Measurements from ENCODE around the gene DHX58. TPM values are rescaled to one million over a fixed set of nuclear protein-coding genes. Genes with fewer than 3 reads are reported as not detected.

DHX58 gene
- total RNA-seq, 1 experiment from 2014 or later, result 9.7 TPM

- no TSS peak for BruUV-seq (replicated peaks)
- POLR2A ChIA-PET, result interaction anchor here (0.6 kb wide), 1 partner anchor 46 kb away, joined by 6 read pairs; no protein-coding TSS in a partner anchor
- Histone ChIP-seq H3K4me1 (ENCODE audit: control insufficient read depth, insufficient read depth, low read length) (no peaks in the 10 kb centered on the region), H3K27ac (ENCODE audit: low read length) (no peak overlapping the region), H3K36me3 (ENCODE audit: control insufficient read depth, insufficient read depth, low read length) (no peaks in the 10 kb centered on the region), H3K27me3 (ENCODE audit: control insufficient read depth, insufficient read depth, low read length) (no peaks in the 10 kb centered on the region), H3K4me3 (ENCODE audit: low read depth in 2 of 2, low read length in 2 of 2) (no peak overlapping the region), H3K9me3 (ENCODE audit: control insufficient read depth, insufficient read depth, low read depth, low read length) (no peaks in the 10 kb centered on the region)
- CTCF ChIA-PET, result no interaction called here
- no peak for DNase-seq (ENCODE audit: low read depth, low spot score)
- no peak for ATAC-seq
- intact Hi-C loops (cut with micrococcal nuclease; ENCODE audit: unreplicated experiment), result no loop called here
- in situ Hi-C loops (cut with HindIII; ENCODE audit: low pct_unique_long_range_greater_than_20kb, low sequenced_read_pairs), result no loop called here
- no peak for TF ChIP-seq SIN3A (IDR thresholded peaks at IDR 0.05; ENCODE audit: borderline replicate concordance, insufficient read depth, low read depth, low read length)
- no peak for TF ChIP-seq CTCF (IDR thresholded peaks at IDR 0.05)
- TF ChIP-seq POLR2AphosphoS5 (IDR thresholded peaks at IDR 0.05; ENCODE audit: low read depth, low read length), result no peak
- TF ChIP-seq REST (IDR thresholded peaks at IDR 0.05; ENCODE audit: insufficient read depth in 1 of 2, low read depth in 2 of 2, low read length in 1 of 2), result no peak
- no peak for TF ChIP-seq TCF7L2 (IDR thresholded peaks at IDR 0.05; ENCODE audit: low read depth, low read length)
Observed at GRCh38 chr17:42094375-42095069, 18.0 kb downstream of the DHX58 start.

GRCh38 chr17:42092939-42093338 is 19.6 kb downstream of the DHX58 start:
- no peaks in the 10 kb centered on the region for H3K36me3 ChIP-seq (ENCODE audit: control insufficient read depth, insufficient read depth, low read length)
- CTCF ChIA-PET, result no interaction called here
- no peak for TF ChIP-seq REST (IDR thresholded peaks at IDR 0.05; ENCODE audit: insufficient read depth in 1 of 2, low read depth in 2 of 2, low read length in 1 of 2)
- TF ChIP-seq CTCF (IDR thresholded peaks at IDR 0.05), result no peak
- TF ChIP-seq SIN3A (IDR thresholded peaks at IDR 0.05; ENCODE audit: borderline replicate concordance, insufficient read depth, low read depth, low read length), result no peak
- no peak for TF ChIP-seq TCF7L2 (IDR thresholded peaks at IDR 0.05; ENCODE audit: low read depth, low read length)
- no peak for TF ChIP-seq POLR2AphosphoS5 (IDR thresholded peaks at IDR 0.05; ENCODE audit: low read depth, low read length)
- no peaks in the 10 kb centered on the region for H3K27me3 ChIP-seq (ENCODE audit: control insufficient read depth, insufficient read depth, low read length)
- no peaks in the 10 kb centered on the region for H3K4me1 ChIP-seq (ENCODE audit: control insufficient read depth, insufficient read depth, low read length)
- no peak for ATAC-seq
- in situ Hi-C loops (cut with HindIII; ENCODE audit: low pct_unique_long_range_greater_than_20kb, low sequenced_read_pairs) (no loop called here), intact Hi-C loops (cut with micrococcal nuclease; ENCODE audit: unreplicated experiment) (no loop called here)
- H3K9me3 ChIP-seq (ENCODE audit: control insufficient read depth, insufficient read depth, low read depth, low read length), result no peaks in the 10 kb centered on the region
- H3K27ac ChIP-seq (ENCODE audit: low read length), result no peak overlapping the region
- no peak overlapping the region for H3K4me3 ChIP-seq (ENCODE audit: low read depth in 2 of 2, low read length in 2 of 2)
- DNase-seq (ENCODE audit: low read depth, low spot score), result no peak
- POLR2A ChIA-PET, result no interaction called here
- no TSS peak for BruUV-seq (replicated peaks)
